GM15510 (cell line): ENCODE data around the gene SSB.

Experiments used
- POLR2A ChIP-seq: IDR thresholded peaks from 3 replicates; pipeline ENCODE4 v1.6.1; 2011; ENCODE audit warnings: borderline replicate concordance; ENCODE audit not compliant: insufficient read length; ENCODE audit errors: extremely low read depth

Gene SSB

GRCh38 chr2:169824373-169825333, 26.0 kb downstream of the SSB start, which contains the start of gene METTL5:
TSS of gene METTL5 (minus strand) at chr2:169824905. CDS start at chr2:169824597, 308 bp downstream.
- peak; percentile 90 for TF ChIP-seq POLR2A

DNA sequence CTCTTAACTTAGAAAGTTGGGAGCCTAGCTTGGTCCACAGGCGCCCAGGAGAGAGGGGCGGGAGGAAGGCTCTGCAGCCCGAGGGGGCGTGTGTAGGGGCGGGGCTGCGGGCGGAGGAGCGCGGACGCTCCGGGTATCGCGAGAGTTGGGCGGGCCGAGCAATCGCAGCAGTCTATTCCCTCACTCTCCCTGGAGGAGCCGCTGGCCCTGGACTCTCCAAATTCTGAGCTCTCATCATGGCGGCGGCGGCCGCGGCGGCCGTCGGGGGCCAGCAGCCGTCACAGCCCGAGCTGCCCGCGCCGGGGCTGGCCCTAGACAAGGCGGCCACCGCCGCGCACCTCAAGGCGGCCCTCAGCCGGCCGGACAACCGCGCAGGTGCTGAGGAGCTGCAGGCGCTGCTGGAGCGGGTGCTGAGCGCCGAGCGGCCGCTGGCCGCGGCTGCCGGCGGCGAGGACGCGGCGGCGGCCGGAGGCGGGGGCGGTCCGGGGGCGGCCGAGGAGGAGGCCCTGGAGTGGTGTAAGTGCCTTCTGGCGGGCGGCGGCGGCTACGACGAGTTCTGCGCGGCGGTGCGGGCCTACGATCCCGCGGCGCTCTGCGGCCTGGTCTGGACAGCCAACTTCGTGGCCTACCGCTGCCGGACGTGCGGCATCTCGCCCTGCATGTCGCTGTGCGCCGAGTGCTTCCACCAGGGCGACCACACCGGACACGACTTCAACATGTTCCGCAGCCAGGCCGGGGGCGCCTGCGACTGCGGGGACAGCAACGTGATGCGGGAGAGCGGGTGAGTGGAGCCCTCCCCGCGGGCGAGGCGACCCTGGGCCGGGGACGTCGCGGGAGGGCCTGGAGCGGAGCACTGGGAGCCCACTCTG, 28.8 kb downstream of the SSB start, which contains the start of gene UBR3:
TSS of gene UBR3 (plus strand) at position 183 of the 869 bp plus-strand sequence. CDS start at position 237, 54 bp downstream.
- TF ChIP-seq POLR2A, result peak; percentile 85

GRCh38 chr2:169828141-169828811, 29.6 kb downstream of the SSB start:
- TF ChIP-seq POLR2A, result no peak

DNA sequence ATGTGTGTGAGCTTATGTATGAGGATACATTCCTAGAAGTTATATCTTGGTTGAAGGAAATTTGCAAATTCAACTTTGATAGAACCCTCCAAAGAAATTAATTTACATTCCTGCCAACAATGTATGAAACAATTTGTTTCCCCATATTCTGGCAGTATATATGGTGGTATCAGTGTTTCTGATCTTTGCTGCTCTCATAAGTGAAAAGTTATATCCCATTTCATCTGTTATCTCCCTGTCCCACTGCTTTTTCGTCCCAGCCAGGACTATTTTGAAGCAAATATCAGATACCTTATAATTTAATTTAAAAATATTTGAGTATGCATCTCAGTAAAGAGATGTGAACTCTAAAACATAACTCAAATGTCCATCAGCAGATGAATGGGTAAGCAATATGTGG, 35.7 kb downstream of the SSB start:
- no peak for TF ChIP-seq POLR2A

GRCh38 chr2:169838743-169839489, 40.2 kb downstream of the SSB start:
- TF ChIP-seq POLR2A, result no peak

DNA sequence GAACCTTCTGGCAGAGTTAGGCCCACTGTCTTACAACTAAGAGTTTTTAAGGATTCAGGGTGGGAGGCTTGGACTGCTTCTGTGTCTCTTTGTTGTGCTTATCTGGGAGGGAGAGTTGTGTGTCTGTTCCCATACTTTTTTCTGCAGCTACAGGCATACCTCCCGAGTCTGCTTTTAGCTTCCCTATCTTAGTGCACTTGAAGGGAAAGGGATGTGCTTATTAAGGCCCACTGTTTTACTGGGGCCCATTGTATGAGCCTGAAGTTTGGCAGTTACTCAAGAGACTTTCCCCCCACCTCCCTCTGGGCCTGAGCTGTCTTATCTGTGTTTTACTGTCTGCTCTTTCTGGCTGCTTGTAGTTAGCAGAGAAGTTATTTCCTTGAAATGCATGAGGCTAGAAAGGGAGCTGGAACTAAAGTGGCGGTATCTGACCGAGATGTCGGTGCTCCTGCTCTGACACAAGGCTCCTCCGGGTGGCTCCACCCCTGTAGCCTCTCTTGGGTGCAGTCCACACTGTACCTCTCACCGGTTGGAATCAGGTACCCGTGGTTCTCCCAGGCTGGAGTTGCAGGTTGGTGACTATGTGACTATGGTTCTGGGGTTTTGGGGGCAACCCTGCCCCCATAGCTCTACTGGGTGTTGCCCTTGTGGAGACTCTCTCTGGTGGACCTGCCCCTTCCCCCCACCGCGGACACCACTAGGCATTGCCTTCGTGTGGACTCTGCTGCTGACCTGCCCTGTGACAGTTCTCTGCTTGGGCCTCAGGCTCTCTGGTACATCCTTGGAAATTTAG, 41.5 kb downstream of the SSB start:
- TF ChIP-seq POLR2A, result no peak

DNA sequence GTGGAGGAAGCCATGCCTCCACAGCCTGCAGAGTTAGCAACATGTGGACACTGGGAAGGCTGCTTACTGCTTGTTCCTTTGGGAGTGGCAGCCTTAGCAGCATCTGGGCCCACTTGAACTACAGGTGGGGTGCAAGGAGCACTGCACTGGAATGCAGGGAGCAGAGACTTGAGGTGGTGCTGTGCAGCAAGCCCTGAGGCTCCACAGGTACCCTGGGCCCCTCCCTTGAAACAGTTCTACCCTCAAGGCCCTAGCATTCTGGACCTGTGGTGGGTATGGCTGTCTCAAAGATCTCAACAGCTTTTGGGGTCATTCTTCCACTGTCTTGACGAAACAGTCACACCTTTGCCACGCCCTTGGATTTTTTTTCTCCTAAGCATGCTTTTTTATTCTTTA, 42.1 kb downstream of the SSB start:
- TF ChIP-seq POLR2A, result no peak

- TF ChIP-seq POLR2A, result no peak
These were observed 46.3 kb downstream of the SSB start for GRCh38 chr2:169845016-169845415.

DNA sequence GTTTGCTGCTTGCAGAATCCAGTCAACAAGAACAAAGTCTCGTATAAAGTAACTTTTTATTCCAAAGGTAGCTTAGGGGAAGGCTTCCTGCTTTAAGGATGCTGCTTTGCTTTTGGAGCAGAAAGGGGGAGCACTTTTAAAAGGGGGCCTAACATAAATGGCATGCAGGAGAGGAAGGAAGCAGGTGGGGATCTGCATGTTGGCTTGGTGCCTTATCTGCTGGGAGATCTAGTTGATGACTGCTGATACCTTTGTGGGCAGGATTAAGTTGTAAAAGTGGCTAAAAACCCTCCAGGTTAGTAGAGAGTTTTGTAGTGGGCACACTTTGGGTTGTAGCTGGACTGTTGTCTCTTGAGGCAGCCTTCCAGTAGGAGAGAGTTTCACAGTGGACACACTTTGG, 51.0 kb downstream of the SSB start:
- TF ChIP-seq POLR2A, result no peak

GRCh38 chr2:169853041-169853668, 54.5 kb downstream of the SSB start:
- TF ChIP-seq POLR2A, result no peak

DNA sequence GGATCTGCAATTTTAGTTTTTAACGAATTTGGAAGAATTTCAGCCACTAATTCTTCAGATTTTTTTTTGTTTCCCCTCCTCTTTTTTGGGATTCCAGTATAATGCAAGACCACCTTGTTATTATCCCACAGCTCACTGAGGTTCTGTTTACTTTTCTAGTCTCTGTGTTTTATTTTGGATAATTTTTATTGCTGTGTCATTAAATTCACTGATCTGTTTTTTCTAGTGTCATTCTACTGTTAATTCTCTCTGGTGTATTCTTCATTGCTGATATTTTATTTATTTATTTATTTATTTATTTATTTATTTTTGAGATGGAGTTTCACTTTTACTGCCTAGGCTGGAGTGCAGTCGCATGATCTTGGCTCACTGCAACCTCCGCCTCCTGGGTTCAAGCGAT, 60.8 kb downstream of the SSB start:
- TF ChIP-seq POLR2A, result no peak

- no peak for TF ChIP-seq POLR2A
These were observed 61.5 kb downstream of the SSB start for GRCh38 chr2:169860149-169860548.
